Endodermal cell (in vitro differentiated cells): ENCODE results near the gene CHCHD3. TPM values are rescaled to one million over a fixed set of nuclear protein-coding genes. Genes with fewer than 3 reads are reported as not detected.
A peak's percentile ranks its signal among the peaks of the same experiment; 100 is the strongest.

Source experiments
- DNase-seq: peaks from one replicate; pipeline ENCODE4 v3.0.0-alpha.2; 2017
- H3K27ac ChIP-seq: 2 replicates; pipeline ENCODE4 v1.5.1; 2013; ENCODE audit warnings: mild to moderate bottlenecking, low read depth, low read length, moderate library complexity
- H3K27me3 ChIP-seq: 2 replicates; pipeline ENCODE4 v1.6.1; 2013; ENCODE audit warnings: mild to moderate bottlenecking, low read length, moderate library complexity; ENCODE audit not compliant: insufficient read depth, control insufficient read depth, poor library complexity, severe bottlenecking
- H3K36me3 ChIP-seq: 2 replicates; pipeline ENCODE4 v1.7.0; 2013; ENCODE audit warnings: mild to moderate bottlenecking, low read length, moderate library complexity; ENCODE audit not compliant: control insufficient read depth, insufficient read depth
- H3K4me1 ChIP-seq: one replicate; pipeline ENCODE4 v1.7.0; 2013; ENCODE audit warnings: low read length; ENCODE audit not compliant: control insufficient read depth, insufficient read depth
- H3K4me3 ChIP-seq: 2 replicates; pipeline ENCODE4 v1.5.1; 2013; ENCODE audit warnings: mild to moderate bottlenecking, low read length, moderate library complexity
- H3K9ac ChIP-seq: 2 replicates; pipeline ENCODE4 v1.6.1; 2013; ENCODE audit warnings: mild to moderate bottlenecking, low read length, moderate library complexity; ENCODE audit not compliant: poor library complexity, severe bottlenecking; ENCODE audit errors: extremely low read depth
- H3K9me3 ChIP-seq: 2 replicates; pipeline ENCODE4 v1.6.1; 2013; ENCODE audit warnings: mild to moderate bottlenecking, low read length, moderate library complexity; ENCODE audit not compliant: control insufficient read depth
- H3K27ac Mint-ChIP-seq: 2 replicates; pipeline ENCODE4 v1.8.0; 2020; ENCODE audit warnings: mixed read lengths
- H3K27me3 Mint-ChIP-seq: 2 replicates; pipeline ENCODE4 v1.8.0; 2021; ENCODE audit warnings: mild to moderate bottlenecking, mixed read lengths; ENCODE audit not compliant: insufficient read depth
- H3K36me3 Mint-ChIP-seq: 2 replicates; pipeline ENCODE4 v1.8.0; 2020; ENCODE audit warnings: low read depth, mixed read lengths
- H3K4me1 Mint-ChIP-seq: 2 replicates; pipeline ENCODE4 v1.8.0; 2020; ENCODE audit warnings: mixed read lengths
- H3K4me3 Mint-ChIP-seq: 2 replicates; pipeline ENCODE4 v1.8.0; 2020; ENCODE audit warnings: mild to moderate bottlenecking, moderate library complexity, mixed read lengths
- H3K9me3 Mint-ChIP-seq: 2 replicates; pipeline ENCODE4 v1.8.0; 2020; ENCODE audit warnings: mild to moderate bottlenecking, mixed read lengths
- WGBS, 2 experiments: methylation state at CpG; one replicate each; pipeline versions ENCODE4 v1.1.5 to v1.1.7; 2013; ENCODE audit warnings: missing lambda C conversion rate in 2 of 2, mixed read lengths in 1 of 2; ENCODE audit not compliant: insufficient coverage in 1 of 2, insufficient read length in 1 of 2; 5-methylcytosine and 5-hydroxymethylcytosine counted together
- total RNA-seq, 2 donors: library from RNA; stranded (reverse); fragmentation: NEBNext Ultra II Directional in 1 of 2; extraction: Animal tissue kit (Norgen Biotek cat#: 25700) in 1 of 2; gene quantifications; 2 replicates in 1 of 2; 3 replicates in 1 of 2; pipeline ENCODE4 v1.2.1, GENCODE V29; 2021
- TF ChIP-seq, protein P1 (sequence below): fragments of 200-600 bp; sonication (generic); conservative IDR thresholded peaks from 2 replicates; pipeline ENCODE4 v1.5.0; 2021; ENCODE audit warnings: antibody characterized with exemption, mild to moderate bottlenecking

CHCHD3 gene
- total RNA-seq, 2 donors from 2014 or later: 70.4 to 75.2 TPM

GRCh38 chr7:132750096-132750495 lies 331.8 kb downstream of the CHCHD3 start:
- WGBS, 2 experiments: 90% methylated on average over 5 to 7 of the region's 7 CpGs
- H3K4me1 Mint-ChIP-seq: peaks cover 26% of the 10 kb centered on the region

DNA sequence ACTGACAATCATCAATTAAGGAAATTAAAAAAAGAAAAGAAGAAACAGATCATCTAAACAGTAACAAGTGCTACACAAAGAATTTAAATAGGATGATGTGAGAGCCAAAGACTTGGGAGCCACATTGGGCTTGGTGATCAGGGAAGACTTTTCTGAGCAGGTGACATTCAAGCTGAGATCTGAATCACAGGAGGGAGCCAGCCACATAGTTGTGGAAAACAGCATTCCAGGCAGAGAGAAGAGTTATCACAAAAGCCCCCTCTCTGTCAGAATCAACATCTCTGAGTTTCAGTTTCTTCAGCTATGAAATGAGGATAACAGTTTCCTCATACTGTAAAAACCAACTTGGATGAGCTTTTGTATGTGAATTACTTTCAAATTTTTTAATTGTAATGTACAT lies 336.4 kb downstream of the CHCHD3 start:
- no peaks in the 10 kb centered on the region for H3K36me3 Mint-ChIP-seq
- Histone ChIP-seq H3K27me3 (no peaks in the 10 kb centered on the region), H3K36me3 (no peaks in the 10 kb centered on the region), H3K4me3 (peak overlapping the region; percentile 43), H3K4me1 (no peaks in the 10 kb centered on the region), H3K9ac (no peak overlapping the region), H3K9me3 (peaks cover 23% of the 10 kb centered on the region), H3K27ac (no peak overlapping the region)
- no peaks in the 10 kb centered on the region for H3K27me3 Mint-ChIP-seq
- DNase-seq: peak; percentile 60
- H3K4me1 Mint-ChIP-seq: peaks cover 7% of the 10 kb centered on the region
- TF ChIP-seq, protein P1, sequence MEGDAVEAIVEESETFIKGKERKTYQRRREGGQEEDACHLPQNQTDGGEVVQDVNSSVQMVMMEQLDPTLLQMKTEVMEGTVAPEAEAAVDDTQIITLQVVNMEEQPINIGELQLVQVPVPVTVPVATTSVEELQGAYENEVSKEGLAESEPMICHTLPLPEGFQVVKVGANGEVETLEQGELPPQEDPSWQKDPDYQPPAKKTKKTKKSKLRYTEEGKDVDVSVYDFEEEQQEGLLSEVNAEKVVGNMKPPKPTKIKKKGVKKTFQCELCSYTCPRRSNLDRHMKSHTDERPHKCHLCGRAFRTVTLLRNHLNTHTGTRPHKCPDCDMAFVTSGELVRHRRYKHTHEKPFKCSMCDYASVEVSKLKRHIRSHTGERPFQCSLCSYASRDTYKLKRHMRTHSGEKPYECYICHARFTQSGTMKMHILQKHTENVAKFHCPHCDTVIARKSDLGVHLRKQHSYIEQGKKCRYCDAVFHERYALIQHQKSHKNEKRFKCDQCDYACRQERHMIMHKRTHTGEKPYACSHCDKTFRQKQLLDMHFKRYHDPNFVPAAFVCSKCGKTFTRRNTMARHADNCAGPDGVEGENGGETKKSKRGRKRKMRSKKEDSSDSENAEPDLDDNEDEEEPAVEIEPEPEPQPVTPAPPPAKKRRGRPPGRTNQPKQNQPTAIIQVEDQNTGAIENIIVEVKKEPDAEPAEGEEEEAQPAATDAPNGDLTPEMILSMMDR: no peak
- H3K4me3 Mint-ChIP-seq: no peak overlapping the region
- H3K9me3 Mint-ChIP-seq: peaks cover 19% of the 10 kb centered on the region
- H3K27ac Mint-ChIP-seq: no peak overlapping the region

More at GRCh38 chr7:132750096-132750495, 331.8 kb downstream of the CHCHD3 start:
- Mint-ChIP-seq H3K4me3 (no peak overlapping the region), H3K27me3 (no peaks in the 10 kb centered on the region), H3K27ac (no peak overlapping the region), H3K9me3 (peaks cover 3% of the 10 kb centered on the region), H3K36me3 (no peaks in the 10 kb centered on the region)
- Histone ChIP-seq H3K4me3 (no peak overlapping the region), H3K27ac (no peak overlapping the region), H3K36me3 (no peaks in the 10 kb centered on the region), H3K27me3 (no peaks in the 10 kb centered on the region), H3K9me3 (peaks cover under 1% of the 10 kb centered on the region), H3K4me1 (no peaks in the 10 kb centered on the region), H3K9ac (no peak overlapping the region)
- TF ChIP-seq, protein P1: no peak
- DNase-seq: no peak

DNA sequence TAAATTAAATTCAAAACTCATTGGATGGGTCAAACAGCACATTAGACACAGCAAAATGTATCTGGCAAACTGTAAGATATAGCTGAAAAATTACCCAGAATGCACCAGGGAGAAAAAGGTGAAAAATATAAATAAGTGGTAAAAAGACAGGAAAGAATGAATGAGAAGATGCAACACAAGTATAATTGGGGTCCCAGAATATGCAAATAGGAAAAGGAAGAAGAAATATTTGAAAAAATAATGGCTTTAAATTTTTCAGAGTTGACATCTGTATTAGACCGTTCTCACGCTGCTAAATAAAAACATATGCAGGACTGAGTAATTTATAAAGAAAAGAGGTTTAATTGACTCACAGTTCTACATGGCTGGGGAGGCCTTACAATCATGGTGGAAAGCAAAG lies 337.9 kb downstream of the CHCHD3 start:
- peaks cover 11% of the 10 kb centered on the region for H3K27me3 ChIP-seq
- H3K36me3 ChIP-seq: no peaks in the 10 kb centered on the region
- no peak overlapping the region for H3K9ac ChIP-seq
- 97 to 100% methylated on average over 2 of the region's 2 CpGs for WGBS, 2 experiments
- no peak overlapping the region for H3K27ac Mint-ChIP-seq
- DNase-seq: no peak
- H3K27ac ChIP-seq: no peak overlapping the region
- H3K4me3 ChIP-seq: no peak overlapping the region
- peaks cover 23% of the 10 kb centered on the region for H3K9me3 ChIP-seq
- TF ChIP-seq, protein P1: no peak
- H3K9me3 Mint-ChIP-seq: peaks cover 19% of the 10 kb centered on the region
- no peak overlapping the region for H3K4me3 Mint-ChIP-seq
- H3K27me3 Mint-ChIP-seq: peaks cover 10% of the 10 kb centered on the region
- H3K36me3 Mint-ChIP-seq: no peaks in the 10 kb centered on the region
- H3K4me1 ChIP-seq: no peaks in the 10 kb centered on the region
- peaks cover 3% of the 10 kb centered on the region for H3K4me1 Mint-ChIP-seq
